ENCODE results near the gene AMBRA1. TPM values are rescaled to one million over a fixed set of nuclear protein-coding genes. Genes with fewer than 3 reads are reported as not detected.

The AMBRA1 gene
- total and polyA plus RNA-seq, 8 donors, result 6.8 to 18.7 (median 11.1) TPM

DNA sequence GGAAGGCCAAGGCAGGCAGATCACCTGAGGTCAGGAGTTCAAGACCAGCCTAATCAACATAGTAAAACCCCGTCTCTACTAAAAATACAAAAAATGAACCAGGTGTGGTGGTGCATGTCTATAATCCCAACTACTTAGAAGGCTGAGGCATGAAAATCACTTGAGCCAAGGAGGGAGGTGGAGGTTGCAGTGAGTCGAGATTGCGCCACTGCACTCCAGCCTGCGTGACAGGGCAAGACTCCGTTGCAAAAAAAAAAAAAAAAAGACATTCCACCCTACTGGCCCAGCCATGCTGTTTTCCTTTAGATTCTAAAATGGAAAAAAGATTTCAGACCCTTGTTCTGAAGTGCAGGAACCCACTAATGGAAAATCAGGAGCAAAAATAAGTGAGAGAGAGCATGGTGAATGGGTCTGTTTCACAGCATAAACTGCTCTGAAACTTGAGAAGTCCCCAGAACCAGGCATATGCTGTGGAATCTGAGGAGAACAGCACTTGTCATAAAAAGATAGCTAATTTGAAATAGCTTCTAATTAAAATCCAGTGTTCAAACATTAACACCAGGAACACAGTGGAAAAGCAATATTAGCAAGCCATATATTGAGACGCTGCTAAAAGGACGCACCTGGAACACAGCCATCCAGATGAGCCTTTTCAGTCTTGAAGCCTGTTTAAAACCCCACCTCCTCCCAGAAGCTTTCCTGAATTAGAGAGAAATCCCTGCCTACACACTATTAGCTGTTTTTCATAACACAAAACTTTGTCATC, 136.0 kb downstream of the AMBRA1 start:
- Histone ChIP-seq H3K4me1 (no peaks in the 10 kb centered on the region), H3K9me3 (no peaks in the 10 kb centered on the region), H3K27ac (no peak overlapping the region), H3K27me3 (no peaks in the 10 kb centered on the region), H3K4me3 (no peak overlapping the region), H3K36me3 (no peaks in the 10 kb centered on the region)
- 92 to 95% methylated on average over 7 of the region's 7 CpGs for WGBS, 2 donors
- FAIRE-seq (no peak), ATAC-seq (no peak), DNase-seq (no peak)
- TF ChIP-seq, protein P1, sequence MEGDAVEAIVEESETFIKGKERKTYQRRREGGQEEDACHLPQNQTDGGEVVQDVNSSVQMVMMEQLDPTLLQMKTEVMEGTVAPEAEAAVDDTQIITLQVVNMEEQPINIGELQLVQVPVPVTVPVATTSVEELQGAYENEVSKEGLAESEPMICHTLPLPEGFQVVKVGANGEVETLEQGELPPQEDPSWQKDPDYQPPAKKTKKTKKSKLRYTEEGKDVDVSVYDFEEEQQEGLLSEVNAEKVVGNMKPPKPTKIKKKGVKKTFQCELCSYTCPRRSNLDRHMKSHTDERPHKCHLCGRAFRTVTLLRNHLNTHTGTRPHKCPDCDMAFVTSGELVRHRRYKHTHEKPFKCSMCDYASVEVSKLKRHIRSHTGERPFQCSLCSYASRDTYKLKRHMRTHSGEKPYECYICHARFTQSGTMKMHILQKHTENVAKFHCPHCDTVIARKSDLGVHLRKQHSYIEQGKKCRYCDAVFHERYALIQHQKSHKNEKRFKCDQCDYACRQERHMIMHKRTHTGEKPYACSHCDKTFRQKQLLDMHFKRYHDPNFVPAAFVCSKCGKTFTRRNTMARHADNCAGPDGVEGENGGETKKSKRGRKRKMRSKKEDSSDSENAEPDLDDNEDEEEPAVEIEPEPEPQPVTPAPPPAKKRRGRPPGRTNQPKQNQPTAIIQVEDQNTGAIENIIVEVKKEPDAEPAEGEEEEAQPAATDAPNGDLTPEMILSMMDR (IDR thresholded peaks at IDR 0.05), result no peak
- intact Hi-C loops (cut with DNase I), result no loop called here

DNA sequence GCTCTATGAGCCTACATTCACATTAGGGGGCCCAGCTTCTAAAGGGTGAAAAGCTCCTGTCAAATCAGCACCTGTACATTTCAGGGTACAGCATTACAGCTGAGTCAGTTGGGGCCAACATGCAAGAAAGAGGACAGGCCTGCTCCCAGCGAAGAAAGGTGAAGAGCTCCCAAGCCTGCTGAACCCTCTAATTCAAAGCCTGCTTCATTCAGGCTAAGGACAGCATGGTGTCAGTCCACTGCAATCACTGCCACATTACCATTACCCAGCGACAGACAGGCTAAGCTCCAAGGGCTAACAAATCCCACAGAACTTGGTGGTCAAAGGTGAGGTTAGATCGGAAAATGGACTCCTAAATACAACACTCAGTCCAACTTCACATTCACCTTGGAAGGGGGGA, 136.8 kb downstream of the AMBRA1 start:
- H3K4me1 ChIP-seq, result no peaks in the 10 kb centered on the region
- FAIRE-seq, result no peak
- DNase-seq, result no peak
- intact Hi-C loops (cut with DNase I), result no loop called here
- no peaks in the 10 kb centered on the region for H3K27me3 ChIP-seq
- H3K9me3 ChIP-seq, result no peaks in the 10 kb centered on the region
- ATAC-seq, result no peak
- WGBS, 2 donors, result 92 to 96% methylated on average over 3 of the region's 3 CpGs
- no peaks in the 10 kb centered on the region for H3K36me3 ChIP-seq
- no peak overlapping the region for H3K4me3 ChIP-seq
- TF ChIP-seq, protein P1 (IDR thresholded peaks at IDR 0.05), result no peak
- no peak overlapping the region for H3K27ac ChIP-seq

DNA sequence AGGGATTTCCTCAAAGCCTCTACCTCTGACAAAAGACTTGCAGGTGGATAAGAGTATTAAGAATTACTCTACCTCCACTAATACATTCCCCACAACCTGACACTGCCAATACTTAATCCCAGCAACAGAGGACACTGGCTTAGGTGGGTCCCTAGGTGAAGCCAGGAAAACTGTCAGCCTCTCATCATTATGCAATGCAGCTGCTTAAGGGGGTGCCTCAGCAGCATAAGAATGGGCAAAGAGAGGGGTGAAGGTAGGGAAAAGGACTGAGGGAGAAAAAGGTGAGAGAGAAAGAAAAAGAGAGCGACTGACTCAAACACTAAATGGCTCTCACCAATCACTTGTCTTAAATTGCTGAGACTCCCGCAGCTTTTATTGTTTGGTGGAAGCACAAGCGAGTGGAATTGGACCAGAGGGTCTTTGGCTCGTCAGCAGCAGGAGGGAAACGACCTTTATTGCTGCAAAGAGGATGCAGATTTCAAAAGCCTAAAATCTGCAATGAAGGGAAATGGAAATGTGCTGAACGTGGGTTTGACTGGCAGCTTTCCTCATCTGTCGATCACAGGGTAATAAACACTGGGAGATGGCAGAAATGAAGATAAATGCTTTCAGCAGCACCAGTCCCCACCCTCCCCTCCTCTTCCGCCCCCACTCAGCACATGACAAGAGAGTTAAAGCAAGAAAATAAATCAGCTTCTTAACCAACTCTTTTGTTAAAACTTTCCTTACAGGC, 137.4 kb downstream of the AMBRA1 start:
- Histone ChIP-seq H3K36me3 (no peaks in the 10 kb centered on the region), H3K27ac (no peak overlapping the region), H3K4me3 (no peak overlapping the region), H3K27me3 (no peaks in the 10 kb centered on the region), H3K9me3 (no peaks in the 10 kb centered on the region), H3K4me1 (no peaks in the 10 kb centered on the region)
- DNase-seq (no peak), FAIRE-seq (no peak), ATAC-seq (no peak)
- TF ChIP-seq, protein P1 (IDR thresholded peaks at IDR 0.05), result no peak
- 74 to 78% methylated on average over 8 of the region's 8 CpGs for WGBS, 2 donors
- intact Hi-C loops (cut with DNase I), result no loop called here

DNA sequence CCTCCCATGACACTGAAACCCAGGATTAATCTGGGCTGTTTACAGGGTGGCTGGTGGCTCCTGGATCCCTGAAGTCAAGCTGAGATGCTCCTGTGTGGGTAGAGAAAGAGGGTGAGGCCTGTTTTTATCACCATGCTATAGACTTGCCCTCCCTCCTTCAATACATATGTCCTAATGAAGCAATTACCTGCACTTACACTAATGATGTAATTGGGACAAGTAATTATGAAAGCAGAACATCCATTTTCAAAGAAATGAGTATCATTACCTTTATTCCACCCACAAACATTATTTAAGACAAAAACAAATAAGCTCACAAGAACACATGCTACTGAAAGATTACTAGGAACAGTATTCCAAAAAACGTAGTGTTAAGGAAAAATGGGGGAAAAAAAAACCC, 138.0 kb downstream of the AMBRA1 start:
- 68 to 75% methylated on average over 1 of the region's 1 CpG for WGBS, 2 donors
- TF ChIP-seq, protein P1 (IDR thresholded peaks at IDR 0.05), result no peak
- no peaks in the 10 kb centered on the region for H3K36me3 ChIP-seq
- ATAC-seq (no peak), DNase-seq (no peak), FAIRE-seq (no peak)
- H3K27me3 ChIP-seq, result no peaks in the 10 kb centered on the region
- no peak overlapping the region for H3K4me3 ChIP-seq
- no peaks in the 10 kb centered on the region for H3K9me3 ChIP-seq
- no peaks in the 10 kb centered on the region for H3K4me1 ChIP-seq
- intact Hi-C loops (cut with DNase I), result no loop called here
- no peak overlapping the region for H3K27ac ChIP-seq

Data from pancreas (tissue), 10 donors.